ENCODE data around the gene HINT3. TPM values are rescaled to one million over a fixed set of nuclear protein-coding genes. Genes with fewer than 3 reads are reported as not detected.

HINT3 gene
- total RNA-seq, 1 experiment from 2014 or later: 11.7 TPM

GRCh38 chr6:125930765-125931418 is 25.7 kb upstream of the HINT3 start:
- H3K79me1 ChIP-seq (ENCODE audit: insufficient read depth, low read depth, low read length, poor library complexity, severe bottlenecking): no peaks in the 10 kb centered on the region
- Mint-ChIP-seq H3K27me3 (ENCODE audit: low read depth) (no peaks in the 10 kb centered on the region), H3K36me3 (ENCODE audit: insufficient read depth in 1 of 3, low read depth in 3 of 3) (no peaks in the 10 kb centered on the region; a peak in 1 of 7 replicates), H3K9me3 (no peaks in the 10 kb centered on the region), H3K4me3 (no peak overlapping the region), H3K27ac (no peak overlapping the region), H3K4me1 (no peaks in the 10 kb centered on the region)
- no peak overlapping the region for H2BK120ac ChIP-seq (ENCODE audit: low read depth, low read length, poor library complexity, severe bottlenecking)
- H2BK20ac ChIP-seq (ENCODE audit: low read depth, low read length, poor library complexity, severe bottlenecking): no peak overlapping the region
- WGBS (ENCODE audit: extremely low coverage, insufficient read length, low lambda C conversion rate): no CpG with 5 or more reads among the region's 3 CpGs
- no peak overlapping the region for H3T11ph ChIP-seq (ENCODE audit: low read length)
- no peaks in the 10 kb centered on the region for H3K4me1 ChIP-seq (ENCODE audit: insufficient read depth, low read length)
- H3K27me3 ChIP-seq (ENCODE audit: insufficient read depth, low read length): no peaks in the 10 kb centered on the region
- H2AK5ac ChIP-seq (ENCODE audit: insufficient read length, low read length): no peak overlapping the region
- H3K9me3 ChIP-seq (ENCODE audit: control insufficient read depth, low read depth, low read length): no peaks in the 10 kb centered on the region
- no peak overlapping the region for H2BK5ac ChIP-seq (ENCODE audit: insufficient read length, low read length)
- no peak overlapping the region for H3K14ac ChIP-seq (ENCODE audit: insufficient read depth, low read length)
- H2BK12ac ChIP-seq (ENCODE audit: insufficient read length, low read depth, low read length): no peak overlapping the region
- no peak overlapping the region for H3K4ac ChIP-seq (ENCODE audit: low read depth, low read length)
- no peak overlapping the region for H3K9ac ChIP-seq (ENCODE audit: extremely low read depth, insufficient read length, low read length)
- no peak for DNase-seq
- no peaks in the 10 kb centered on the region for H4K20me1 ChIP-seq (ENCODE audit: control insufficient read depth, insufficient read depth, insufficient read length)
- H4K91ac ChIP-seq (ENCODE audit: insufficient read length, low read depth, low read length): no peak overlapping the region
- no peak overlapping the region for H2AFZ ChIP-seq (ENCODE audit: low read length)
- no peak overlapping the region for H4K5ac ChIP-seq (ENCODE audit: insufficient read length, low read depth, low read length)
- TF ChIP-seq CTCF (conservative IDR thresholded peaks at IDR 0.05): no peak
- H3K79me2 ChIP-seq (ENCODE audit: insufficient read depth, low read length): no peaks in the 10 kb centered on the region
- no peak overlapping the region for H3K4me2 ChIP-seq (ENCODE audit: insufficient read depth, insufficient read length, low read length)
- no peaks in the 10 kb centered on the region for H3K23me2 ChIP-seq (ENCODE audit: insufficient read length, low read depth, low read length, poor library complexity, severe bottlenecking)
- no peak overlapping the region for H4K8ac ChIP-seq (replicated peaks; ENCODE audit: insufficient read length, low read depth, low read length)
- H3K27ac ChIP-seq (ENCODE audit: insufficient read length, low read depth, low read length): no peak overlapping the region
- no peak overlapping the region for H3K18ac ChIP-seq (ENCODE audit: insufficient read length, low read depth, low read length)
- H2BK15ac ChIP-seq (ENCODE audit: low read depth, low read length): no peak overlapping the region
- no peak overlapping the region for H3K56ac ChIP-seq (ENCODE audit: insufficient read length, low read depth, low read length)
- H3K23ac ChIP-seq (ENCODE audit: insufficient read length, low read depth, low read length): no peak overlapping the region

Measured in H9 (cell line).